H9 (cell line): ENCODE measurements around the gene SLC35G6. TPM values are rescaled to one million over a fixed set of nuclear protein-coding genes. Genes with fewer than 3 reads are reported as not detected.

Experiments used
- DNase-seq: peaks from one replicate; pipeline ENCODE4 v3.0.0-alpha.2; 2017
- H2AFZ ChIP-seq: one replicate; pipeline ENCODE4 v1.6.1; 2013; ENCODE audit warnings: mild to moderate bottlenecking, low read length, control low read depth, moderate library complexity
- H2AK5ac ChIP-seq: 2 replicates; pipeline ENCODE4 v1.6.1; 2013; ENCODE audit warnings: low read length, control low read depth, mixed read lengths; ENCODE audit not compliant: insufficient read length
- H2BK120ac ChIP-seq: one replicate; pipeline ENCODE4 v1.6.1; 2013; ENCODE audit warnings: low read depth, mild to moderate bottlenecking, low read length, control low read depth, inconsistent platforms; ENCODE audit not compliant: poor library complexity, severe bottlenecking
- H2BK12ac ChIP-seq: 2 replicates; pipeline ENCODE4 v1.6.1; 2013; ENCODE audit warnings: low read length, control low read depth, mixed read lengths, low read depth; ENCODE audit not compliant: insufficient read length
- H2BK15ac ChIP-seq: 2 replicates; pipeline ENCODE4 v1.6.1; 2013; ENCODE audit warnings: low read depth, low read length, control low read depth
- H2BK20ac ChIP-seq: one replicate; pipeline ENCODE4 v1.6.1; 2013; ENCODE audit warnings: low read depth, mild to moderate bottlenecking, low read length, control low read depth, inconsistent platforms; ENCODE audit not compliant: poor library complexity, severe bottlenecking
- H2BK5ac ChIP-seq: 2 replicates; pipeline ENCODE4 v1.6.1; 2013; ENCODE audit warnings: low read length, control low read depth, mixed read lengths; ENCODE audit not compliant: insufficient read length
- H3K14ac ChIP-seq: 2 replicates; pipeline ENCODE4 v1.6.1; 2013; ENCODE audit warnings: low read length, control low read depth; ENCODE audit not compliant: insufficient read depth
- H3K18ac ChIP-seq: 2 replicates; pipeline ENCODE4 v1.6.1; 2013; ENCODE audit warnings: low read depth, mild to moderate bottlenecking, mixed read lengths, low read length, control low read depth; ENCODE audit not compliant: insufficient read length
- H3K23ac ChIP-seq: 2 replicates; pipeline ENCODE4 v1.6.1; 2013; ENCODE audit warnings: low read length, control low read depth, mixed read lengths, low read depth; ENCODE audit not compliant: insufficient read length
- H3K23me2 ChIP-seq: 2 replicates; pipeline ENCODE4 v1.6.1; 2013; ENCODE audit warnings: low read depth, mild to moderate bottlenecking, mixed read lengths, low read length, control low read depth; ENCODE audit not compliant: insufficient read length, poor library complexity, severe bottlenecking
- H3K27ac ChIP-seq: 2 replicates; pipeline ENCODE4 v1.5.1; 2013; ENCODE audit warnings: low read length, control low read depth, mixed read lengths, low read depth; ENCODE audit not compliant: insufficient read length
- H3K27me3 ChIP-seq: 2 replicates; pipeline ENCODE4 v1.6.1; 2013; ENCODE audit warnings: low read length, control low read depth, inconsistent platforms; ENCODE audit not compliant: insufficient read depth
- H3K4ac ChIP-seq: 2 replicates; pipeline ENCODE4 v1.6.1; 2013; ENCODE audit warnings: low read depth, mild to moderate bottlenecking, control low read depth, inconsistent platforms, low read length, moderate library complexity
- H3K4me1 ChIP-seq: 2 replicates; pipeline ENCODE4 v1.6.1; 2013; ENCODE audit warnings: low read length, control low read depth, inconsistent platforms; ENCODE audit not compliant: insufficient read depth
- H3K4me2 ChIP-seq: 2 replicates; pipeline ENCODE4 v1.6.1; 2013; ENCODE audit warnings: low read length, control low read depth, mixed read lengths; ENCODE audit not compliant: insufficient read length, insufficient read depth
- H3K56ac ChIP-seq: 2 replicates; pipeline ENCODE4 v1.6.1; 2013; ENCODE audit warnings: low read depth, mild to moderate bottlenecking, mixed read lengths, low read length, control low read depth; ENCODE audit not compliant: insufficient read length
- H3K79me1 ChIP-seq: 2 replicates; pipeline ENCODE4 v1.6.1; 2013; ENCODE audit warnings: low read depth, mild to moderate bottlenecking, moderate library complexity, low read length, control low read depth, inconsistent platforms; ENCODE audit not compliant: insufficient read depth, poor library complexity, severe bottlenecking
- H3K79me2 ChIP-seq: 2 replicates; pipeline ENCODE4 v1.6.1; 2013; ENCODE audit warnings: low read length, control low read depth, inconsistent platforms; ENCODE audit not compliant: insufficient read depth
- H3K9ac ChIP-seq: 2 replicates; pipeline ENCODE4 v1.6.1; 2013; ENCODE audit warnings: low read length, control low read depth, mixed read lengths; ENCODE audit not compliant: insufficient read length; ENCODE audit errors: extremely low read depth
- H3K9me3 ChIP-seq: one replicate; pipeline ENCODE4 v1.6.1; 2013; ENCODE audit warnings: low read depth, low read length, inconsistent platforms; ENCODE audit not compliant: control insufficient read depth
- H3T11ph ChIP-seq: one replicate; pipeline ENCODE4 v1.6.1; 2013; ENCODE audit warnings: mild to moderate bottlenecking, low read length, control low read depth, inconsistent platforms
- H4K20me1 ChIP-seq: one replicate; pipeline ENCODE4 v1.6.1; 2013; ENCODE audit not compliant: control insufficient read depth, insufficient read length, insufficient read depth
- H4K5ac ChIP-seq: 2 replicates; pipeline ENCODE4 v1.6.1; 2013; ENCODE audit warnings: low read depth, mild to moderate bottlenecking, mixed read lengths, low read length, control low read depth; ENCODE audit not compliant: insufficient read length
- H4K8ac ChIP-seq: replicated peaks from 2 replicates; pipeline ENCODE4 v1.6.1; 2013; ENCODE audit warnings: low read length, control low read depth, mixed read lengths, low read depth; ENCODE audit not compliant: insufficient read length
- H4K91ac ChIP-seq: 2 replicates; pipeline ENCODE4 v1.6.1; 2013; ENCODE audit warnings: low read depth, mild to moderate bottlenecking, moderate library complexity, mixed read lengths, low read length, control low read depth; ENCODE audit not compliant: insufficient read length
- H3K27ac Mint-ChIP-seq, 3 experiments: 2 replicates in 2 of 3; 3 replicates in 1 of 3; pipeline ENCODE4 v1.8.0; 2020 to 2021; ENCODE audit warnings: mixed read lengths in 3 of 3, mild to moderate bottlenecking in 1 of 3, moderate library complexity in 1 of 3
- H3K27me3 Mint-ChIP-seq: 2 replicates; pipeline ENCODE4 v1.8.0; 2021; ENCODE audit warnings: low read depth, mild to moderate bottlenecking, moderate library complexity, mixed read lengths
- H3K36me3 Mint-ChIP-seq, 3 experiments: 2 replicates in 2 of 3; 3 replicates in 1 of 3; pipeline ENCODE4 v1.8.0; 2020 to 2021; ENCODE audit warnings: low read depth in 3 of 3, mixed read lengths in 3 of 3; ENCODE audit not compliant: insufficient read depth in 1 of 3
- H3K4me1 Mint-ChIP-seq, 2 experiments: 2 replicates each; pipeline ENCODE4 v1.8.0; 2020; ENCODE audit warnings: mixed read lengths in 2 of 2
- H3K4me3 Mint-ChIP-seq, 2 experiments: 2 replicates in 1 of 2; 3 replicates in 1 of 2; pipeline ENCODE4 v1.8.0; 2020 to 2021; ENCODE audit warnings: mild to moderate bottlenecking in 2 of 2, mixed read lengths in 2 of 2, moderate library complexity in 1 of 2
- H3K9me3 Mint-ChIP-seq, 2 experiments: 2 replicates in 1 of 2; 3 replicates in 1 of 2; pipeline ENCODE4 v1.8.0; 2020; ENCODE audit warnings: mild to moderate bottlenecking in 2 of 2, mixed read lengths in 2 of 2, moderate library complexity in 1 of 2
- WGBS: extraction: QIAGEN DNeasy Blood & Tissue Kit; methylation state at CpG from one replicate; pipeline ENCODE4 v1.1.7; 2013; ENCODE audit warnings: missing lambda C conversion rate, low lambda C conversion rate, mixed read lengths; ENCODE audit not compliant: insufficient read length; ENCODE audit errors: extremely low coverage; 5-methylcytosine and 5-hydroxymethylcytosine counted together
- total RNA-seq: library from RNA; stranded (reverse); gene quantifications from 2 replicates; pipeline ENCODE4 v1.2.1, GENCODE V29; 2021
- TF ChIP-seq, protein P1 (sequence below): fragments of 200-600 bp; sonication (generic); conservative IDR thresholded peaks from 3 replicates; pipeline ENCODE4 v1.8.0; 2021; ENCODE audit warnings: antibody characterized with exemption, mild to moderate bottlenecking

The SLC35G6 gene
- total RNA-seq, 1 experiment from 2014 or later, result not detected

DNA sequence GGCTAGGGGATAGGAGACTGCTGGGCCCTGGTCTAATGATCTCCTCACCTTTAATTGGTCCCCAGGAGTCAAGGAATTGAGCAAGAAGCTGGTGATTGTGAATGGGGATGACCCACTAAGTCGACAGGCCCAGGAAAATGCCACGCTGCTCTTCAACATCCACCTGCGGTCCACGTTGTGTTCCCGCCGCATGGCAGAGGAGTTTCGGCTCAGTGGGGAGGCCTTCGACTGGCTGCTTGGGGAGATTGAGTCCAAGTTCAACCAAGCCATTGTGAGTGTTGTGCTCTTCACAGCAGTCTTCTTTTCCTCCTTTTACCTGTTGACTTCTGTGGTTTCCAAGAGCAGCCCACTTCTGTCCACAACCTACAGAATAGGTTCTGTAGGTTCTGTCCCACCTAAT lies 22.3 kb downstream of the SLC35G6 start:
- Histone ChIP-seq H3K9me3 (no peaks in the 10 kb centered on the region), H3K18ac (no peak overlapping the region), H3K23ac (no peak overlapping the region), H4K8ac (no peak overlapping the region), H2BK15ac (no peak overlapping the region), H3K56ac (no peak overlapping the region), H3K23me2 (no peaks in the 10 kb centered on the region), H2AFZ (no peak overlapping the region), H3T11ph (no peak overlapping the region), H3K79me1 (no peaks in the 10 kb centered on the region), H3K4me2 (no peak overlapping the region), H3K9ac (no peak overlapping the region), H2BK12ac (no peak overlapping the region), H2BK120ac (no peak overlapping the region), H2AK5ac (no peak overlapping the region), H3K79me2 (no peaks in the 10 kb centered on the region), H4K20me1 (no peaks in the 10 kb centered on the region), H3K4me1 (no peaks in the 10 kb centered on the region), H3K27me3 (no peaks in the 10 kb centered on the region), H4K5ac (no peak overlapping the region), H3K27ac (no peak overlapping the region), H2BK20ac (no peak overlapping the region), H3K14ac (no peak overlapping the region), H2BK5ac (no peak overlapping the region), H3K4ac (no peak overlapping the region), H4K91ac (no peak overlapping the region)
- DNase-seq, result no peak
- no CpG with 5 or more reads among the region's 8 CpGs for WGBS
- TF ChIP-seq, protein P1, sequence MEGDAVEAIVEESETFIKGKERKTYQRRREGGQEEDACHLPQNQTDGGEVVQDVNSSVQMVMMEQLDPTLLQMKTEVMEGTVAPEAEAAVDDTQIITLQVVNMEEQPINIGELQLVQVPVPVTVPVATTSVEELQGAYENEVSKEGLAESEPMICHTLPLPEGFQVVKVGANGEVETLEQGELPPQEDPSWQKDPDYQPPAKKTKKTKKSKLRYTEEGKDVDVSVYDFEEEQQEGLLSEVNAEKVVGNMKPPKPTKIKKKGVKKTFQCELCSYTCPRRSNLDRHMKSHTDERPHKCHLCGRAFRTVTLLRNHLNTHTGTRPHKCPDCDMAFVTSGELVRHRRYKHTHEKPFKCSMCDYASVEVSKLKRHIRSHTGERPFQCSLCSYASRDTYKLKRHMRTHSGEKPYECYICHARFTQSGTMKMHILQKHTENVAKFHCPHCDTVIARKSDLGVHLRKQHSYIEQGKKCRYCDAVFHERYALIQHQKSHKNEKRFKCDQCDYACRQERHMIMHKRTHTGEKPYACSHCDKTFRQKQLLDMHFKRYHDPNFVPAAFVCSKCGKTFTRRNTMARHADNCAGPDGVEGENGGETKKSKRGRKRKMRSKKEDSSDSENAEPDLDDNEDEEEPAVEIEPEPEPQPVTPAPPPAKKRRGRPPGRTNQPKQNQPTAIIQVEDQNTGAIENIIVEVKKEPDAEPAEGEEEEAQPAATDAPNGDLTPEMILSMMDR, result no peak
- 0 out of 5 replicates have a peak overlapping the region, but pooled peaks of 1 of the 2 experiments have one; percentile 23 for H3K4me3 Mint-ChIP-seq
- H3K9me3 Mint-ChIP-seq, result no peaks in the 10 kb centered on the region
- no peaks in the 10 kb centered on the region for H3K27me3 Mint-ChIP-seq
- 0 out of 7 replicates have a peak overlapping the region, but pooled peaks of 1 of the 3 experiments have one; percentile 44 for H3K27ac Mint-ChIP-seq
- peaks cover 65 to 93% (median 90%) of the 10 kb centered on the region in 3 experiments for H3K36me3 Mint-ChIP-seq
- H3K4me1 Mint-ChIP-seq, result no peaks in the 10 kb centered on the region
